H1 (cell line): ENCODE measurements around the gene HIVEP3. TPM values are rescaled to one million over a fixed set of nuclear protein-coding genes. Genes with fewer than 3 reads are reported as not detected.

ENCODE experiments used
- CBX8 ChIP-seq: fragments of 300-800, 300-1000 bp; sonication (generic); IDR thresholded peaks from 2 replicates; pipeline ENCODE4 v1.7.1; 2016; ENCODE audit warnings: low read depth, low read length, borderline replicate concordance
- CHD1 ChIP-seq: IDR thresholded peaks from 2 replicates; pipeline ENCODE4 v1.6.1; 2012; ENCODE audit warnings: low read depth, low read length, improper control_type of control experiment
- RBBP5 ChIP-seq: IDR thresholded peaks from 2 replicates; pipeline ENCODE4 v1.7.1; 2012; ENCODE audit warnings: low read depth, mild to moderate bottlenecking, inconsistent platforms, low read length, moderate library complexity, borderline replicate concordance
- SIN3A ChIP-seq, 2 experiments: IDR thresholded peaks in 1 of 2; conservative IDR thresholded peaks in 1 of 2; 2 replicates each; pipeline ENCODE4 v1.6.1; 2011 to 2012; ENCODE audit warnings: low read length in 2 of 2, improper control_type of control experiment in 1 of 2, low read depth in 1 of 2, mild to moderate bottlenecking in 1 of 2
- SIX5 ChIP-seq: IDR thresholded peaks from 2 replicates; pipeline ENCODE4 v1.6.1; 2011; ENCODE audit warnings: mild to moderate bottlenecking, low read depth, low read length
- TBP ChIP-seq: IDR thresholded peaks from 2 replicates; pipeline ENCODE4 v1.6.1; 2011; ENCODE audit warnings: low read depth, low read length, improper control_type of control experiment
- polyA plus RNA-seq, 7 experiments: library from polyadenylated mRNA; depleted of rRNA in 3 of 7; stranded (reverse) in 5 of 7; unstranded in 2 of 7; fragments of >200 nt in 5 of 7; fragments of 200-250 nt in 2 of 7; gene quantifications; 1 replicate in 5 of 7; 2 replicates in 1 of 7; 4 replicates in 1 of 7; pipeline versions ENCODE4 v1.2.1 to v1.2.3, GENCODE V29; 2011 to 2013; ENCODE audit warnings: missing spikeins in 2 of 7, mixed read lengths in 2 of 7
- total RNA-seq: library from RNA; stranded (reverse); fragmentation: NEBNext Ultra II Directional; extraction: Animal tissue kit (Norgen Biotek cat#: 25700); gene quantifications from 2 replicates; pipeline ENCODE4 v1.2.1, GENCODE V29; 2021
- TF ChIP-seq, protein P1 (sequence below): fragments of 300-600 bp; sonication (generic); IDR thresholded peaks from 2 replicates; pipeline ENCODE4 v1.7.1; 2012; ENCODE audit warnings: low read length, moderate library complexity, mild to moderate bottlenecking, inconsistent platforms; ENCODE audit not compliant: insufficient replicate concordance
- TF ChIP-seq, protein P2 (sequence below): IDR thresholded peaks from 2 replicates; pipeline ENCODE4 v1.6.1; 2012; ENCODE audit warnings: low read length, inconsistent platforms

The HIVEP3 gene
- total and polyA plus RNA-seq, 2 of the 8 experiments (the other 6 are each of a cell fraction or from before 2014, with no cell fraction given) = 0.24 to 0.69 TPM

DNA sequence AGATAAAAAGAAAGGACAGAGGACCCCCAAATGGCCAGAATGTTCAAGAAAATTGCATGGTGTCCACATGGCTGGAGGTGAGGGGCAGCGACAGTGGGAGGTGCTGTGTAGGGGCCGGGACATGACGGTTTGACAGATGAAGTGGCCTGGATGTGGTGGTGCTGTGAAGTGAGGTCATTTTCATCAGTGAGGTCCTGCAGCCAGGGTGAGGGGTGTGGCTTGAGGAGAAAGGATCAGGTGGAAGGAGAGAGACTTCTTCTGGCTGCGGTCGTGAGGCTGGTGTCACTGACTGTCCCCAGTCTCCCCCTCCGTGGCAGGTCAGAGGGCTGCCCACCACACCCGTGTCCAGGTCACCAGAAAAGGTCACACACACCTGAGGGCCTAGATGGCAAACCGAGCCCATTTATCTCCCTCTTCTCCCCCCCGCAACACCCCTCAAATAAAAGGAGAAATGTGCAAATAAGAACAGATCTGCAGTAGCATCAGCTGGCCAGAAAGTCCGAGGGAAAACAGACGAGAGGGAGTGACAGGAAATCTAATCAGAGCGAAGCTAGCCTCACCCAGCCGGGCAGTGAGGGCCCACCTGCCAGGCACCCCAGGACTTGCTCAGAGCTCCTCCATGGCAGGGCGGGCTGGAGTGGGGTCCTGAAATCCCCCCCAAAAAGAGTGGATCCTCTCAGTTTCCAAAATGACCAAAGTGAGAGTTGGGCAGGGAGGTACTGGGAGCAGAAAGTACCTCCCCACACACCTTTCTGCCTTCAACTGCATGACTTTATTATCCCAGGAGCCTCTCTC, 285.7 kb downstream of the HIVEP3 start (continued):
- TF ChIP-seq, protein P1, sequence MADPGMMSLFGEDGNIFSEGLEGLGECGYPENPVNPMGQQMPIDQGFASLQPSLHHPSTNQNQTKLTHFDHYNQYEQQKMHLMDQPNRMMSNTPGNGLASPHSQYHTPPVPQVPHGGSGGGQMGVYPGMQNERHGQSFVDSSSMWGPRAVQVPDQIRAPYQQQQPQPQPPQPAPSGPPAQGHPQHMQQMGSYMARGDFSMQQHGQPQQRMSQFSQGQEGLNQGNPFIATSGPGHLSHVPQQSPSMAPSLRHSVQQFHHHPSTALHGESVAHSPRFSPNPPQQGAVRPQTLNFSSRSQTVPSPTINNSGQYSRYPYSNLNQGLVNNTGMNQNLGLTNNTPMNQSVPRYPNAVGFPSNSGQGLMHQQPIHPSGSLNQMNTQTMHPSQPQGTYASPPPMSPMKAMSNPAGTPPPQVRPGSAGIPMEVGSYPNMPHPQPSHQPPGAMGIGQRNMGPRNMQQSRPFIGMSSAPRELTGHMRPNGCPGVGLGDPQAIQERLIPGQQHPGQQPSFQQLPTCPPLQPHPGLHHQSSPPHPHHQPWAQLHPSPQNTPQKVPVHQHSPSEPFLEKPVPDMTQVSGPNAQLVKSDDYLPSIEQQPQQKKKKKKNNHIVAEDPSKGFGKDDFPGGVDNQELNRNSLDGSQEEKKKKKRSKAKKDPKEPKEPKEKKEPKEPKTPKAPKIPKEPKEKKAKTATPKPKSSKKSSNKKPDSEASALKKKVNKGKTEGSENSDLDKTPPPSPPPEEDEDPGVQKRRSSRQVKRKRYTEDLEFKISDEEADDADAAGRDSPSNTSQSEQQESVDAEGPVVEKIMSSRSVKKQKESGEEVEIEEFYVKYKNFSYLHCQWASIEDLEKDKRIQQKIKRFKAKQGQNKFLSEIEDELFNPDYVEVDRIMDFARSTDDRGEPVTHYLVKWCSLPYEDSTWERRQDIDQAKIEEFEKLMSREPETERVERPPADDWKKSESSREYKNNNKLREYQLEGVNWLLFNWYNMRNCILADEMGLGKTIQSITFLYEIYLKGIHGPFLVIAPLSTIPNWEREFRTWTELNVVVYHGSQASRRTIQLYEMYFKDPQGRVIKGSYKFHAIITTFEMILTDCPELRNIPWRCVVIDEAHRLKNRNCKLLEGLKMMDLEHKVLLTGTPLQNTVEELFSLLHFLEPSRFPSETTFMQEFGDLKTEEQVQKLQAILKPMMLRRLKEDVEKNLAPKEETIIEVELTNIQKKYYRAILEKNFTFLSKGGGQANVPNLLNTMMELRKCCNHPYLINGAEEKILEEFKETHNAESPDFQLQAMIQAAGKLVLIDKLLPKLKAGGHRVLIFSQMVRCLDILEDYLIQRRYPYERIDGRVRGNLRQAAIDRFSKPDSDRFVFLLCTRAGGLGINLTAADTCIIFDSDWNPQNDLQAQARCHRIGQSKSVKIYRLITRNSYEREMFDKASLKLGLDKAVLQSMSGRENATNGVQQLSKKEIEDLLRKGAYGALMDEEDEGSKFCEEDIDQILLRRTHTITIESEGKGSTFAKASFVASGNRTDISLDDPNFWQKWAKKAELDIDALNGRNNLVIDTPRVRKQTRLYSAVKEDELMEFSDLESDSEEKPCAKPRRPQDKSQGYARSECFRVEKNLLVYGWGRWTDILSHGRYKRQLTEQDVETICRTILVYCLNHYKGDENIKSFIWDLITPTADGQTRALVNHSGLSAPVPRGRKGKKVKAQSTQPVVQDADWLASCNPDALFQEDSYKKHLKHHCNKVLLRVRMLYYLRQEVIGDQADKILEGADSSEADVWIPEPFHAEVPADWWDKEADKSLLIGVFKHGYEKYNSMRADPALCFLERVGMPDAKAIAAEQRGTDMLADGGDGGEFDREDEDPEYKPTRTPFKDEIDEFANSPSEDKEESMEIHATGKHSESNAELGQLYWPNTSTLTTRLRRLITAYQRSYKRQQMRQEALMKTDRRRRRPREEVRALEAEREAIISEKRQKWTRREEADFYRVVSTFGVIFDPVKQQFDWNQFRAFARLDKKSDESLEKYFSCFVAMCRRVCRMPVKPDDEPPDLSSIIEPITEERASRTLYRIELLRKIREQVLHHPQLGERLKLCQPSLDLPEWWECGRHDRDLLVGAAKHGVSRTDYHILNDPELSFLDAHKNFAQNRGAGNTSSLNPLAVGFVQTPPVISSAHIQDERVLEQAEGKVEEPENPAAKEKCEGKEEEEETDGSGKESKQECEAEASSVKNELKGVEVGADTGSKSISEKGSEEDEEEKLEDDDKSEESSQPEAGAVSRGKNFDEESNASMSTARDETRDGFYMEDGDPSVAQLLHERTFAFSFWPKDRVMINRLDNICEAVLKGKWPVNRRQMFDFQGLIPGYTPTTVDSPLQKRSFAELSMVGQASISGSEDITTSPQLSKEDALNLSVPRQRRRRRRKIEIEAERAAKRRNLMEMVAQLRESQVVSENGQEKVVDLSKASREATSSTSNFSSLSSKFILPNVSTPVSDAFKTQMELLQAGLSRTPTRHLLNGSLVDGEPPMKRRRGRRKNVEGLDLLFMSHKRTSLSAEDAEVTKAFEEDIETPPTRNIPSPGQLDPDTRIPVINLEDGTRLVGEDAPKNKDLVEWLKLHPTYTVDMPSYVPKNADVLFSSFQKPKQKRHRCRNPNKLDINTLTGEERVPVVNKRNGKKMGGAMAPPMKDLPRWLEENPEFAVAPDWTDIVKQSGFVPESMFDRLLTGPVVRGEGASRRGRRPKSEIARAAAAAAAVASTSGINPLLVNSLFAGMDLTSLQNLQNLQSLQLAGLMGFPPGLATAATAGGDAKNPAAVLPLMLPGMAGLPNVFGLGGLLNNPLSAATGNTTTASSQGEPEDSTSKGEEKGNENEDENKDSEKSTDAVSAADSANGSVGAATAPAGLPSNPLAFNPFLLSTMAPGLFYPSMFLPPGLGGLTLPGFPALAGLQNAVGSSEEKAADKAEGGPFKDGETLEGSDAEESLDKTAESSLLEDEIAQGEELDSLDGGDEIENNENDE = no peak
- TF ChIP-seq SIN3A (conservative IDR thresholded peaks at IDR 0.05 in 1 of 2, IDR thresholded peaks at IDR 0.05 in 1 of 2; ENCODE audit: low read depth in 1 of 2, low read length in 2 of 2) = no peak
- TF ChIP-seq SIX5 = no peak
- TF ChIP-seq CHD1 = no peak
- TF ChIP-seq RBBP5 = no peak
- TF ChIP-seq, protein P2, sequence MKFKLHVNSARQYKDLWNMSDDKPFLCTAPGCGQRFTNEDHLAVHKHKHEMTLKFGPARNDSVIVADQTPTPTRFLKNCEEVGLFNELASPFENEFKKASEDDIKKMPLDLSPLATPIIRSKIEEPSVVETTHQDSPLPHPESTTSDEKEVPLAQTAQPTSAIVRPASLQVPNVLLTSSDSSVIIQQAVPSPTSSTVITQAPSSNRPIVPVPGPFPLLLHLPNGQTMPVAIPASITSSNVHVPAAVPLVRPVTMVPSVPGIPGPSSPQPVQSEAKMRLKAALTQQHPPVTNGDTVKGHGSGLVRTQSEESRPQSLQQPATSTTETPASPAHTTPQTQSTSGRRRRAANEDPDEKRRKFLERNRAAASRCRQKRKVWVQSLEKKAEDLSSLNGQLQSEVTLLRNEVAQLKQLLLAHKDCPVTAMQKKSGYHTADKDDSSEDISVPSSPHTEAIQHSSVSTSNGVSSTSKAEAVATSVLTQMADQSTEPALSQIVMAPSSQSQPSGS = no peak
- no peak for TF ChIP-seq CBX8
- TF ChIP-seq TBP = no peak
